HG03457 (cell line): ENCODE data around the gene ZBTB20.

ENCODE experiments used
- ATAC-seq: cut with Tn5 transposase; IDR thresholded peaks from one replicate; pipeline ENCODE4 v1.9.1; 2021; ENCODE audit warnings: moderate number of reproducible peaks; ENCODE audit not compliant: unreplicated experiment

ZBTB20 gene

DNA sequence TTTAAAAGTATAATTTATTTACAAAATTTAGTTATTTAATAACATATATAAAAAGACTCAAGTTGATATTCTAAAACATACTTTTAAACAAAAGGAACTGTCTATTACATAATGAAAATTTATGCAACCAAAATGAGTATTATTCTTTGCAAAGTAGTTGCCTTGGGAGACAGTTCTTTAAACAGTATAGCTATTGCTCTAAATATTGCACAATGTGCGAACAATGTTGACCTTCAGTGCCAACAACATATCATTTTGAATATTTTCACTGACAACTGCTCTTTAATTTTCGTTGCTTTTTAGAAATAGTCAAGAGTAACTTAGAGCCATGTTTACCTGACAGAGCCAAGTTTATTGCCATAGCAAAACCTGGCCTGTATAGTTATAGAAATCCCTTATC is 124.9 kb downstream of the ZBTB20 start:
- no peak for ATAC-seq

- ATAC-seq: no peak
Observed at GRCh38 chr3:115021061-115021460, 126.0 kb downstream of the ZBTB20 start.

DNA sequence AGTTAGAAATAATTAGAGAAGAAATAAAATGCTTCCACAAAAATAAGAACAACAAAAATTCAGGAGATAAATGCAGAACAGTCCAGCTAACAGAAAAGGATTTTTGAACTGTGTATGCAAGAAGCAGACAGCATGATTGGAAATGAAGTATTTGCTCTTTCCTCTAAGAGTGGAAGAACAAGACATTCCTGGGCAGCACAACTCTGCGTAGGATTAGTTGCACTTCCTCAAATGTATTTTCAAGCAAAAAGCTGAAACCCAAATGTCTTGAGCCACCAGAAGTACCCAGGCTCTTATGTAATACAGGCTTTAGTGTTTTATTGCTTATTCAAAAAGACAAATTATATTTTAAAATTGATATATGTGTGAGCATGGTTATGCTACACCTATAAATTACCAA is 127.2 kb downstream of the ZBTB20 start:
- no peak for ATAC-seq

DNA sequence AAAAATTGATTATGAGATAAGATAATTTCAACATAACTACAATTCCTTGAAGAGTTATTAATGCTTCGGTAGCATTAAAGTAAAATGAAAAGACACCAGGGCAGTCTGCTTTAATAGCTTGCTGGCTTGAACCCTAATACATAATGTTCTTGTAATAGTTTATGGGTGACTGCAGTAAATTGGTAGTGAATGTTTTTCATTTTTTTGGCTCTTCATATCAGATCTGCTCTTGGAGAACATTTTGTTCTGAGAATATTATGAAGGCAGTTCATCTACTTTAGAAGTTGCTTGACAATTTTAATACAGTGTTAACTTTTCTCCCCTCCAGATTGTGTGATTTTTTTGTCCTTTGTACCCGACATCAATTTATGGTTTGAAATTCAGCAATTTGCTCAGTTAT is 128.4 kb downstream of the ZBTB20 start:
- no peak for ATAC-seq

- no peak for ATAC-seq
Observed at GRCh38 chr3:115007966-115008365, 139.1 kb downstream of the ZBTB20 start.

DNA sequence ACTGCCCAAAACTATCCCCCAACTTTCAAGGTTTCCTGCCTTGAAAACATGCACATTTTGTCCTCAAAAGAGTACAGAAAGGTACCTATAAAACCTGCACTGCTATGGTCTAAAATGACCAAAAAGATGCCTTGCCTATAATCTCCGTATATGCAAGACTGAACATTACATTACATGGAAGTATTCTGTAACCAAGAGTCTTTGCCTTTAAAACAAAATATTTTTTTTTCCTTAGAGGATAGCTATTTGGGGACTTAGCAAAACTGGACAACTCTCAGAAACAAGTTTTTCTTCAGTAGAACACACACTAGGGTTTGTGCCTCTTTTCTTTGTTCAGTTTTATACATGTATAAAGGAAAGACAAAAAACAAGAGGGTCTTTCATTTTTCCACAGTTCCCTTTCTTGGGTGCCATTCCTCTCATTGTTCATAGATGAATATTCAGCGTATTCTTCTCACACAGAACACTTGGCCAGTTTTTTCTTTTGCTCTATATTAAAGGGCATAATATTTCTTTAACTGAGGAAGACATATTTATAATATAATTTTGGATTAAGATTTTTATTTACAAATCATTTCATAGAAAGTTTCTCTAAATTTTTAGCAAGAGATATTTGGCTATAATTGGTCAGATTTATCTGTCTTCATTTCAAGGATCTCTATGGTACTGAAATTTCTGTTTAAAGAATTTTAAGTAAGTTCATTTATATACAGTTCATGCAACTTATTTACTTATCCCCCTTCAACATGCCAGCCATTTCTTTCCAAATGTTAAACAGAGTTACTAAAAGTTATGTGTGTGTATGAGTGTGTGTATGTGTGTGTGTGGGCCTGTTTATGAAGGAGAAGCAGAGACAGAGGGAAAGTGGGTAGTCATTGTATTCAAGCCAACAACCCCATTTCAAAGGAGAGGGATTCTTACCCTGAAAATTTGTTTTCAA is 142.6 kb downstream of the ZBTB20 start:
- no peak for ATAC-seq

- ATAC-seq: no peak
Observed at GRCh38 chr3:114998971-114999579, 148.0 kb downstream of the ZBTB20 start.

DNA sequence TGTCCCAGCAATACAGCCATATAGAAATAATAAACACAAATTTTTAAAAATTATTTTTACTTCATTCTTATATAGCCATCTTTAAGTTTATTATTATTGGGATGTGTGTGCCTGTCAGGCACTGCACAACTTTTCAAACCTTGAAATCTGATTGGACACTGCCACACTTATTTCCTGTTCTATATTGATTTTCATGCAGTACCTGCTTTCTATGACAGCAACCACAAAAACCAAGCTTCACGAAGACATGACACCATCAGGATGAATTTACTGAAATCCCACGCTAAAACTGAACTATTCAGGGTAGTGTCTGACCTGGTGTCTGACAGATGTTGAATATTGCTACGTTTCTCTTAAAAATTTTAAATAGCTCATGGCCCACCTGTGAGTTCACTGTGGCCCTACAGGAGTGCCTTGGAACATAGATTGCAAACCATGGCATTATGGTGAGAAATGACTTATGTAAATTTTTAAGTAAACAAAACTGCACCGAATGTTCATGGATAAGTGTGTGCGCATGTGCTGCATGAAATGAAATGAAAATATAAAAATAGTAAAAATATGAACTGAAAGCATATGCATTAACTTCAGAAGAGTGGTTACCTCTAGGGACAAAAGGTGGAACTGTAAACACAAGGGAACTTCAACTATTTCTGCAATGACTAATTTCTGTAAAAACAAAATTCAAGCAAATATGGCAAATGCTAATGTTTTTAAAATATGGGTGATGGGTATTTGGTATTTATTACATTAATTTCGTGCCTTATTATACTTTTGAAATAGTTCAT is 152.3 kb downstream of the ZBTB20 start:
- ATAC-seq: no peak

- ATAC-seq: no peak
Observed at GRCh38 chr3:114985776-114986175, 161.3 kb downstream of the ZBTB20 start.

DNA sequence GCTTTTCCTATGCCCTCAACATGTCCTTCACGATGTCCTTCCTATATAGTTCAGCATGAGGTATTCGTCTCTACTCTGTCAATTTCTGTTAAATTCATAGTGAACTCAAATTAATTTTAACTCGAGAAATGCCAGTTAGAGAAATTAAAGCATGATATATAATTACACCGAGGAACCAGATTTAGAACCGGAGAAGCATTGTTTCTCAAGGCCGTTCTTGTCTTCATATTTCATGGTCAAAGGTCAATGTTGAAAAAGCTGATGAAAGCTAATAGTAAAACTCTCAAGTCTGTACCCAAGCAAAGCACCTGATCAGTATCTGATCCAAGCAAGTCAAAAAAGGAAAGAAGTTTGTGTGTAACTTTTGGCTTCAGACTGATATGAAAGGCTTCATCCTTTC is 163.8 kb downstream of the ZBTB20 start:
- ATAC-seq: no peak

DNA sequence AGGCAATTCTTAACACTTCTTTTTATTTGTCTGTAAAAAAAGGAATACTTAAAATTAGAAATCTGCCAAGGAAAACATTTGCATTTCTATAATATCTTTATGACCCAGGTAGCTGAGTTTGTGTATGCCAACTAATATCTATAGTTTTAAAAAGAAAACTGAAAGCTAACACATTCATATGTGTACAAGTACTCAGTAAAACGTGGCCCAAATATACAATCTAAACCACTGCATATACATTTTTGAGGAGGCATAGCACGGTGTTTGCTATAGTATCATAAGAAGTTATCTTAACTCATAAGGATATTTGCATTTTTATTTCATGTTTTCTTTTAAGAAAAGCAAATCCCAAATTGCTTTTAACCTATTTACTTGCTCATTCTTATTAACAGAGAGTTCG is 172.7 kb downstream of the ZBTB20 start:
- ATAC-seq: peak; percentile 74

GRCh38 chr3:114973536-114973935 is 173.6 kb downstream of the ZBTB20 start:
- ATAC-seq: no peak

- ATAC-seq: no peak
Observed at GRCh38 chr3:114967168-114967567, 179.9 kb downstream of the ZBTB20 start.

DNA sequence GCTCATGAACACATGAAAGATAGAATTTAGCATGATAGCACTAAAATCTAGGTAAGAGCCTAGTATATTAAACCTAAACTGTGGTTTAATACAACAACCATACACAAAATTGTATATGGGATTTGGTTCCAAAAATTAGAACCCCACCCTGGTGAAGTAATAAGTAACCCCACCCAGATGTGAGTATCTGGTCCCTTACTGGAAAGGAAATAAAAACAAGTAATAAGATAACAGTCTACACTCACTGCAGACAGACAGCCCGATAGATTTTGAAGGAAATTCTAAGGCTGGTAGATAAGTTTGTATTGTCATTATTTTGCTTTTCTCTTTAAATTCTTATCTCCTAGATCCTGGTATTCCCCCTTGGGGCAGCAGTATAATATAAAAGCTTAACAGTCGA is 184.9 kb downstream of the ZBTB20 start:
- no peak for ATAC-seq

DNA sequence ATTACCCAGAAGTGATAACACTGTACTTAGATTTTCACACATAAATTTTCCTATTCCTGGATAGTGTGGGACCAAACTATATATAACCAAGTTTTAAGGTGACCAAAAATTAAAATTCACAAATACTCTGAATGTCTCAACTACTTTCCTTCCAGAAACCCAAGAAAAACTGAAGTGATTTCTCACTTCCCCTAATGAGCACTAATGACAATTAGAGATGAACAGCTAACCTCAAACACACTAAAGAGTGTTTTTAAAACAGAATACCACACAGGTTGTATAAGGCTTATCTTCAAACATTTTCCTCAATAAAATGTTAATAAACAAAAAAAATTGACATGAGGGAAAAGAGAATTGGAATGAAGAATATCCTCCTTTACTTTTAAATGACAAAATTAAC is 188.2 kb downstream of the ZBTB20 start:
- no peak for ATAC-seq

DNA sequence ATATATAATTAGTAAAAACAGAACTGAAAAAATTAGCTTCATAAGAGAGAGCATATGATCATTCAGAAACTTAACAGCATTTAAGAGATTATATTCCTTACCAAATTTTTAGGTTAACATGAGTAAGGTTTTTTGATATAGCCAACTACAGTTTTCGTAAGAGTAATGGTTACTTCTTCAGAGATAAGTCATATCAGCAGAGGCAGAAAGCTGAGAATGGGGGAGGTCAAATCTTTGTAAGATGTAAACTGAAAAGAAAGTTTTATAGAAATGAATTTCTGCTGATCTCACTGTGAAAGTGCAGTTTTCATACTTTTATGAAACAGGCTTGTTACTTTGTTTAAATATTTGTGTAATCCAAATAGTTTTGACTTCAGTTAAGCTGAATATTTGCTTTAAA is 193.3 kb downstream of the ZBTB20 start:
- no peak for ATAC-seq

GRCh38 chr3:114953215-114953799 is 193.8 kb downstream of the ZBTB20 start:
- no peak for ATAC-seq

DNA sequence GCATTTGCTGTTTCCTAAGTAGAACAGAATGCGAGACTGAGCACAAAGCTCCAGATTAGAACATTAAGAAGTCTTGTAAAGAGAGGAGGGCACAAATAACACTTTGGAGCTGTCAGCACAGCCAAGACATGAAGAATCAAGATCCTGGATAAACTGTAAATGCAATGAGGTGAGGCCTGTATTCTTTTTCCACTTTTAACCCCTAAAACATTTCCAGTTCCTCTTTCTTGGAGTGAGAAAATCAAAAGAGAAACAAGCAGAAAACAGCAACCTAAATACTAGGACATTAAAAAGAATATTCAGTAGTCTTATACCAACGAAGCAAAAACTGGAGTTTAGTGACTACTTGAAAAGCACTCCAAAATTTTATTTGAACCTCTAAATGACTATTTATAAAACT is 204.3 kb downstream of the ZBTB20 start:
- ATAC-seq: no peak

DNA sequence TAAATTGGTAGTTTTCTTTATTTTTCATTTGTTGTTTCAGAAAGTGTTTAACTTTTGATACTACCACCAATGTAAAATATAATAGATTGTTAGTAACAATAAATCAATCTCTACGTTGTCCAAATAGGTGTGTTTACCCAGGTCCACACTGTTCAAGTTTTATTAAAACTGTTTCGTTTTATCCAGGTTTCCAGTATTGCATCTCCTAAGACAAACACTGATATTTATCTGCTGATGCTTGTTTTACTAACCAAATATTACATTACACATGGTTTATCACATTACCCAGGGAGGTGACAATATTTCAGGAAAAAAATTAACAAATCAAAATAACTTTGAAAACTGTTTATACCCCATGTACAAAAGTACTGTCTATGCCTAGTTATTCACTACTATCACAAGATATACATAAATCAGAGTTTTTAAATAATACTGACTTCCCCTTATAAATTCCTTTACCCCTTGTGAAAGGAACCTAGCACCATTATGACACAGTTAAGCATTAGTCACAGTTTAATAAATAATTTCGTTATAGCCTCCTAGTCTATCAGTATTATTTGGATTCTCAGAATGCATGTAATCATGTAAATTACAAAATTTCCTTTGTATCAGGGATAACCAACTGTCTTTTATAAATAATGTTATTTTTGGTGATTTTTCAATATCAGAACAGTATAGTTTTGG is 205.3 kb downstream of the ZBTB20 start:
- no peak for ATAC-seq

DNA sequence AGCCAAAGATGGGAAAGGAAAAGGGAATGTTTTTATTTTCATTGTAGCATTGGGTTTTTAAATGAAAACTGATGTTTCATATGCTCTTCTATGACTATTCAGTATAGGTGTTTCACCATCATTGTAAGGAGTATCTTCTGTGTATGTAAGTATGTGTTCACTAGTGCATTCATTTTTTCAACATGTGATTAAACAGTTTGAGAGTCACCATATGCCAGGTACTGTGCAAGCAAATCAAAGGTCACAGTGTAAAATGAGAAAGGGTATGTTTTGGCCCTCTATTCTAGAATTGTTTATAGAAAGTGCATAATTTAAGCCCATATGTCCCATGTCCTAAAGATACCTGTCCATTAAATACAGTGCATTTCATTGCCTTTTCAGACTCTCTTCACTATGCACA is 207.2 kb downstream of the ZBTB20 start:
- no peak for ATAC-seq

GRCh38 chr3:114933407-114933806 is 213.7 kb downstream of the ZBTB20 start:
- ATAC-seq: no peak
